GM12891 (cell line): ENCODE measurements around the gene TFAP2B.

Source experiments
- DNase-seq: peaks from one replicate; pipeline ENCODE4 v3.0.0; 2011; ENCODE audit warnings: low spot score; ENCODE audit not compliant: insufficient read length
- FAIRE-seq: peaks from 2 replicates; lab custom pipeline; 2011; peaks lifted over from hg19 to GRCh38; lab: Jason Lieb, UNC
- PAX5 ChIP-seq: IDR thresholded peaks from 2 replicates; pipeline ENCODE4 v1.6.1; 2011; ENCODE audit warnings: low read length, moderate library complexity, mild to moderate bottlenecking; ENCODE audit not compliant: insufficient read depth, severe bottlenecking
- POLR2A ChIP-seq: IDR thresholded peaks from 2 replicates; pipeline ENCODE4 v1.6.1; 2011; ENCODE audit warnings: low read depth, low read length, control low read depth
- POLR2AphosphoS5 ChIP-seq: IDR thresholded peaks from 2 replicates; pipeline ENCODE4 v1.6.1; 2011; ENCODE audit warnings: low read depth, low read length, control low read depth
- POU2F2 ChIP-seq: IDR thresholded peaks from 2 replicates; pipeline ENCODE4 v1.6.1; 2011; ENCODE audit warnings: low read depth, mild to moderate bottlenecking, control low read depth, low read length, moderate library complexity
- SPI1 ChIP-seq: IDR thresholded peaks from 2 replicates; pipeline ENCODE4 v1.6.1; 2011; ENCODE audit warnings: low read depth, low read length, control low read depth
- TAF1 ChIP-seq: IDR thresholded peaks from 2 replicates; pipeline ENCODE4 v1.6.1; 2011; ENCODE audit warnings: low read depth, low read length, control low read depth

The TFAP2B gene

DNA sequence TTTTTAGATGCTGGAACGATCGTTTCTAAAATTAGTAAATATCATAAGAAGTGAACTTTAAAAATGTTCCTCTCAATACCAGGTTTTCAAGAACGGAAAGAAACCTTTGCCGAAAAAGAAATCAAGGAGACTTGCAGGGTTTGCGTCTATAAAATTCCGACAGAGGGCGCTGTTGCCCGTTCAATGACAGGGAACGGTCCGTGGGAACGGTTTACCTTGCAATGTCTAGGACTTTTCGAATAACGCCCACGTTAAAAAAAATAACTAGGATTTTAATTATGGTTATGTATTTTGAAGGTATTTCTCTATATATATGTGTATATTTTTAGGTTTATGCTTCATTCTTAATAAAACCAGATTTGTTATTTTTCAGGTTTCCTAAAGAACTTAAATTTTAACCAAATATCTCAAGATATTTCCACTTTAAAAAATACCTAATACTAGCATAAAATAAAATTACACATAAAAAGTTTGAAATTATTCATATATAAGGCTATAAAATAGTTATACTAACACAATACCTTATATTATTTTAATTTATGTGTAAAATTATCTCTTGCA, 2.5 kb upstream of the TFAP2B start:
- no peak for TF ChIP-seq TAF1
- TF ChIP-seq POLR2AphosphoS5, result no peak
- no peak for TF ChIP-seq PAX5
- TF ChIP-seq POLR2A, result no peak
- TF ChIP-seq SPI1, result no peak
- TF ChIP-seq POU2F2, result no peak
- DNase-seq (peak; percentile 37), FAIRE-seq (no peak)

- no peak for FAIRE-seq
- no peak for DNase-seq
- TF ChIP-seq TAF1 (no peak), POU2F2 (no peak), PAX5 (no peak), POLR2AphosphoS5 (no peak), POLR2A (no peak), SPI1 (no peak)
Measured at GRCh38 chr6:50816947-50817645, 1.6 kb upstream of the TFAP2B start.

- FAIRE-seq (no peak), DNase-seq (no peak)
- TF ChIP-seq POU2F2 (no peak), POLR2A (no peak), POLR2AphosphoS5 (no peak), SPI1 (no peak), PAX5 (no peak), TAF1 (no peak)
Measured at GRCh38 chr6:50817646-50817950, 1.1 kb upstream of the TFAP2B start.

DNA sequence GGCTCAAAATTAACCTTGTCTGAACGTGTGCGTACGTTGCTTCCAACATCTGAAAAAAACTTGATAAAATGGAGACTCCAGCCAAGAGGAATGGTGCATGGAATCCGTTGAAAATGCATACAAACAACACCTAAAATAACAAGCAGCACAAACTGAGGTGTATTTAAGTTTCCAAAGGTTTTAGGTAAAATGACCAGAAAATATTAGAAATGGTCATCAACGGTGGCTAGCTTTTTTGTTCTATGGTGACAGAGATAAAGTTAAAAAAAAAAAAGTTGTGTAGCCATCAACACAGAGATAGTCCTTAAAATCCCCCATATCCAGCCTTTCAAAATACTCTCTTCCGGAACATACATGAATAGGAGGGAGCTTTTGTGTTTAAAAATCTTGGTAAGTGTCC, 651 bp upstream of the TFAP2B start:
- no peak for FAIRE-seq
- DNase-seq, result no peak
- no peak for TF ChIP-seq POLR2A
- no peak for TF ChIP-seq TAF1
- TF ChIP-seq SPI1, result no peak

- FAIRE-seq (no peak), DNase-seq (no peak)
- TF ChIP-seq TAF1, result no peak
- TF ChIP-seq POLR2A, result no peak
- no peak for TF ChIP-seq SPI1
Measured at GRCh38 chr6:50819466-50819903, 814 bp downstream of the TFAP2B start.

- TF ChIP-seq SPI1, result no peak
- no peak for TF ChIP-seq PAX5
- FAIRE-seq (no peak), DNase-seq (no peak)
Measured at GRCh38 chr6:50819904-50820868, 1.5 kb downstream of the TFAP2B start.

DNA sequence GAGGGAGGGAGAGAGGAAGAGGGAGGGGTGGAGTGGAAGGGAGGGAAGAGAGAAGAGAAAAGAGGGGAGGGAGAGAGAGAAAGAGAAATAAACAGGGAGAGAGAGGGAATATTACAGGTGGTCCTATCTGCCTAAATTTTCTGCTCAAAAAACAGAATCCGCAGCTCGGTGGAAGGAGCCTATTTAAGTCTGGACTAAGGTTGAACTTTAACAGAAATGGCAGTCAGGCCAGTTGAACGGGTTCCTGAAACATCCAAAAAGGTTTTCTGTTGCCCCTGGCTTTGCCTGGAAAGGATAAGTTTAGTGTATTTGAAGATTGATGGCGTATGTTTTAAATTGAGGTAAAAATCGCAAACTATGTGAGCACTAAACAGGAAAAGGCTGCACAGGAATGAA, 2.2 kb downstream of the TFAP2B start:
- TF ChIP-seq TAF1 (no peak), POLR2AphosphoS5 (no peak), POLR2A (no peak), SPI1 (no peak), PAX5 (no peak), POU2F2 (no peak)
- DNase-seq (no peak), FAIRE-seq (no peak)

- TF ChIP-seq POU2F2, result no peak
- no peak for TF ChIP-seq TAF1
- TF ChIP-seq SPI1, result no peak
- no peak for TF ChIP-seq POLR2AphosphoS5
- DNase-seq, result no peak
- FAIRE-seq, result no peak
Measured at GRCh38 chr6:50821441-50822077, 2.9 kb downstream of the TFAP2B start.

GRCh38 chr6:50822078-50822476, 3.4 kb downstream of the TFAP2B start:
- DNase-seq (no peak), FAIRE-seq (no peak)

More at GRCh38 chr6:50822078-50822476, 3.4 kb downstream of the TFAP2B start:
- TF ChIP-seq POLR2AphosphoS5 (no peak), TAF1 (no peak), SPI1 (no peak), PAX5 (no peak)
